ENCODE measurements around the gene SCD5. TPM values are rescaled to one million over a fixed set of nuclear protein-coding genes. Genes with fewer than 3 reads are reported as not detected.
A peak's percentile ranks its signal among the peaks of the same experiment; 100 is the strongest.

SCD5 gene
- total and polyA plus RNA-seq, 2 donors from 2014 or later = 41.2 to 55.7 TPM

GRCh38 chr4:82629238-82630000 is 169.2 kb downstream of the SCD5 start:
- DNase-seq (no peak), FAIRE-seq (no peak)
- no peaks in the 10 kb centered on the region for H3K4me1 ChIP-seq (ENCODE audit: control insufficient read depth in 2 of 3, insufficient read depth in 2 of 3, low read depth in 1 of 3, low read length in 3 of 3)
- TF ChIP-seq CTCF (IDR thresholded peaks at IDR 0.05; ENCODE audit: borderline replicate concordance, extremely low read depth, insufficient read depth) = no peak
- no peaks in the 10 kb centered on the region for H3K36me3 ChIP-seq (ENCODE audit: control insufficient read depth in 2 of 3, insufficient read depth in 3 of 3, low read length in 3 of 3)
- no peak overlapping the region for H3K4me3 ChIP-seq (ENCODE audit: low read length in 3 of 3)
- no peak overlapping the region for H3K27ac ChIP-seq (ENCODE audit: low read depth in 2 of 2, low read length in 2 of 2)
- H3K27me3 ChIP-seq (ENCODE audit: control insufficient read depth, insufficient read depth, low read length) = no peaks in the 10 kb centered on the region
- H3K9ac ChIP-seq (ENCODE audit: low read length in 3 of 3) = no peak overlapping the region
- H3K9me3 ChIP-seq (ENCODE audit: control insufficient read depth in 2 of 3, insufficient read depth in 1 of 3, low read length in 3 of 3) = no peaks in the 10 kb centered on the region
- intact Hi-C loops (cut with DNase I) = loop anchor here (10.0 kb wide), 1 partner anchor 305 kb away; no protein-coding TSS in a partner anchor

GRCh38 chr4:82626251-82626868 is 172.2 kb downstream of the SCD5 start:
- Histone ChIP-seq H3K4me3 (ENCODE audit: low read length in 3 of 3) (no peak overlapping the region), H3K4me1 (ENCODE audit: control insufficient read depth in 2 of 3, insufficient read depth in 2 of 3, low read depth in 1 of 3, low read length in 3 of 3) (no peaks in the 10 kb centered on the region), H3K36me3 (ENCODE audit: control insufficient read depth in 2 of 3, insufficient read depth in 3 of 3, low read length in 3 of 3) (no peaks in the 10 kb centered on the region), H3K9ac (ENCODE audit: low read length in 3 of 3) (no peak overlapping the region), H3K27me3 (ENCODE audit: control insufficient read depth, insufficient read depth, low read length) (no peaks in the 10 kb centered on the region), H3K27ac (ENCODE audit: low read depth in 2 of 2, low read length in 2 of 2) (no peak overlapping the region), H3K9me3 (ENCODE audit: control insufficient read depth in 2 of 3, insufficient read depth in 1 of 3, low read length in 3 of 3) (no peaks in the 10 kb centered on the region)
- intact Hi-C loops (cut with DNase I) = loop anchor here (10.0 kb wide), 1 partner anchor 302 kb away; no protein-coding TSS in a partner anchor
- DNase-seq (peak in 1 of 5 donors; percentile 18), FAIRE-seq (no peak)
- TF ChIP-seq CTCF (IDR thresholded peaks at IDR 0.05; ENCODE audit: borderline replicate concordance, extremely low read depth, insufficient read depth) = no peak

- TF ChIP-seq CTCF (IDR thresholded peaks at IDR 0.05; ENCODE audit: borderline replicate concordance, extremely low read depth, insufficient read depth) = no peak
- no peak overlapping the region for H3K4me3 ChIP-seq (ENCODE audit: low read length in 3 of 3)
- H3K9ac ChIP-seq (ENCODE audit: low read length in 3 of 3) = no peak overlapping the region
- H3K27me3 ChIP-seq (ENCODE audit: control insufficient read depth, insufficient read depth, low read length) = no peaks in the 10 kb centered on the region
- no peak for DNase-seq
- no peaks in the 10 kb centered on the region for H3K36me3 ChIP-seq (ENCODE audit: control insufficient read depth in 2 of 3, insufficient read depth in 3 of 3, low read length in 3 of 3)
- FAIRE-seq = no peak
- no peaks in the 10 kb centered on the region for H3K9me3 ChIP-seq (ENCODE audit: control insufficient read depth in 2 of 3, insufficient read depth in 1 of 3, low read length in 3 of 3)
- H3K27ac ChIP-seq (ENCODE audit: low read depth in 2 of 2, low read length in 2 of 2) = no peak overlapping the region
- no peaks in the 10 kb centered on the region for H3K4me1 ChIP-seq (ENCODE audit: control insufficient read depth in 2 of 3, insufficient read depth in 2 of 3, low read depth in 1 of 3, low read length in 3 of 3)
- intact Hi-C loops (cut with DNase I) = loop anchor here (10.0 kb wide), 1 partner anchor 300 kb away; no protein-coding TSS in a partner anchor
Observed at GRCh38 chr4:82624819-82625218, 173.8 kb downstream of the SCD5 start.
